CD14-positive monocyte (primary cell): ENCODE results near the gene RASGRF2. TPM values are rescaled to one million over a fixed set of nuclear protein-coding genes. Genes with fewer than 3 reads are reported as not detected.

ENCODE experiments used
- DNase-seq, 3 donors: peaks; one replicate each; pipeline ENCODE4 v3.0.0-alpha.2; 2011 to 2022
- H2AFZ ChIP-seq: 2 replicates; pipeline ENCODE4 v1.6.0; 2012; ENCODE audit warnings: mild to moderate bottlenecking, low read depth, low read length, inconsistent platforms; ENCODE audit not compliant: insufficient read depth, poor library complexity, severe bottlenecking
- H3K27ac ChIP-seq, 2 donors: 1 replicate in 1 of 2; 2 replicates in 1 of 2; pipeline ENCODE4 v1.5.1; 2012 to 2013; ENCODE audit warnings: low read length in 2 of 2, control low read depth in 1 of 2, inconsistent platforms in 1 of 2, low read depth in 1 of 2, mild to moderate bottlenecking in 1 of 2
- H3K27me3 ChIP-seq, 2 donors: one replicate each; pipeline versions ENCODE4 v1.6.0 to v1.6.1; 2011 to 2013; ENCODE audit warnings: low read length in 2 of 2; ENCODE audit not compliant: control insufficient read depth in 2 of 2, insufficient read depth in 2 of 2
- H3K36me3 ChIP-seq, 2 donors: replicated peaks in 1 of 2; 1 replicate in 1 of 2; 2 replicates in 1 of 2; pipeline versions ENCODE4 v1.5.1 to v1.6.1; 2012 to 2013; ENCODE audit warnings: low read length in 2 of 2, control low read depth in 1 of 2, inconsistent platforms in 1 of 2, mild to moderate bottlenecking in 1 of 2; ENCODE audit not compliant: insufficient read depth in 2 of 2, control insufficient read depth in 1 of 2
- H3K4me1 ChIP-seq, 2 donors: 1 replicate in 1 of 2; 2 replicates in 1 of 2; pipeline versions ENCODE4 v1.5.1 to v1.6.1; 2012 to 2013; ENCODE audit warnings: low read length in 2 of 2, control low read depth in 1 of 2, inconsistent platforms in 1 of 2, mild to moderate bottlenecking in 1 of 2, moderate library complexity in 1 of 2; ENCODE audit not compliant: insufficient read depth in 2 of 2, control insufficient read depth in 1 of 2
- H3K4me2 ChIP-seq: replicated peaks from 2 replicates; pipeline ENCODE3; 2012; ENCODE audit warnings: low read length, moderate library complexity, mild to moderate bottlenecking; ENCODE audit not compliant: poor library complexity, severe bottlenecking; ENCODE audit errors: extremely low read depth
- H3K4me3 ChIP-seq, 3 experiments: fragments of 200-600 bp in 1 of 3; sonication (generic) in 1 of 3; replicated peaks in 1 of 3; 1 replicate in 2 of 3; 2 replicates in 1 of 3; pipeline ENCODE4 v1.5.1; 2011 to 2013; ENCODE audit warnings: low read length in 3 of 3, mild to moderate bottlenecking in 3 of 3, control low read depth in 2 of 3, low read depth in 2 of 3, inconsistent platforms in 1 of 3, moderate library complexity in 1 of 3
- H3K79me2 ChIP-seq: 2 replicates; pipeline ENCODE4 v1.6.0; 2012; ENCODE audit warnings: mild to moderate bottlenecking, control low read depth, inconsistent platforms, low read length, moderate library complexity; ENCODE audit not compliant: insufficient read depth
- H3K9ac ChIP-seq: 2 replicates; pipeline ENCODE4 v1.6.0; 2017; ENCODE audit warnings: low read length, mild to moderate bottlenecking; ENCODE audit not compliant: insufficient read depth, poor library complexity, severe bottlenecking
- H3K9me3 ChIP-seq, 2 donors: replicated peaks in 1 of 2; 1 replicate in 1 of 2; 2 replicates in 1 of 2; pipeline versions ENCODE4 v1.5.1 to v1.6.1; 2012 to 2013; ENCODE audit warnings: low read length in 2 of 2, control low read depth in 1 of 2; ENCODE audit not compliant: control insufficient read depth in 1 of 2, insufficient read depth in 1 of 2
- H4K20me1 ChIP-seq: 2 replicates; pipeline ENCODE4 v1.6.0; 2012; ENCODE audit warnings: mild to moderate bottlenecking, low read length, control low read depth, moderate library complexity; ENCODE audit not compliant: insufficient read depth
- H3K27ac Mint-ChIP-seq, 7 donors: one replicate each; pipeline ENCODE4 v1.8.0; 2020; ENCODE audit warnings: mild to moderate bottlenecking in 7 of 7, mixed read lengths in 7 of 7, moderate library complexity in 6 of 7, inconsistent platforms in 2 of 7
- H3K27me3 Mint-ChIP-seq, 3 donors: one replicate each; pipeline ENCODE4 v1.8.0; 2021 to 2022; ENCODE audit warnings: low read depth in 3 of 3, mild to moderate bottlenecking in 3 of 3, mixed read lengths in 3 of 3, moderate library complexity in 3 of 3, inconsistent platforms in 1 of 3
- H3K36me3 Mint-ChIP-seq, 2 donors: one replicate each; pipeline ENCODE4 v1.8.0; 2020; ENCODE audit warnings: mixed read lengths in 2 of 2, inconsistent platforms in 1 of 2, mild to moderate bottlenecking in 1 of 2
- H3K4me1 Mint-ChIP-seq: one replicate; pipeline ENCODE4 v1.8.0; 2020; ENCODE audit warnings: mild to moderate bottlenecking, mixed read lengths
- H3K4me3 Mint-ChIP-seq, 2 donors: one replicate each; pipeline ENCODE4 v1.8.0; 2020; ENCODE audit warnings: mild to moderate bottlenecking in 2 of 2, mixed read lengths in 2 of 2, moderate library complexity in 1 of 2
- H3K9me3 Mint-ChIP-seq, 7 donors: one replicate each; pipeline ENCODE4 v1.8.0; 2020 to 2022; ENCODE audit warnings: mixed read lengths in 7 of 7, mild to moderate bottlenecking in 6 of 7, moderate library complexity in 6 of 7, inconsistent platforms in 2 of 7
- CTCF ChIP-seq: fragments of 200-600 bp; IDR thresholded peaks from one replicate; pipeline ENCODE4 v1.8.0; 2022; ENCODE audit warnings: antibody characterized with exemption, mild to moderate bottlenecking
- WGBS: methylation state at CpG from one replicate; pipeline ENCODE4 v1.1.5; 2013; ENCODE audit warnings: missing lambda C conversion rate; ENCODE audit not compliant: insufficient coverage; 5-methylcytosine and 5-hydroxymethylcytosine counted together
- intact Hi-C, 2 donors: fragments of 100-400 bp; cut with micrococcal nuclease; formaldehyde crosslinking; loops; one replicate each; pipeline versions ENCODE4 v1.15.0 to v1.15.1; 2023
- polyA plus RNA-seq, 3 donors: library from polyadenylated mRNA; depleted of rRNA in 1 of 3; unstranded in 2 of 3; stranded (reverse) in 1 of 3; fragments of 300-500 nt in 2 of 3; fragments of >200 nt in 1 of 3; fragmentation: Illumina TruSeq in 2 of 3; gene quantifications; 1 replicate in 2 of 3; 2 replicates in 1 of 3; pipeline ENCODE4 v1.2.3, GENCODE V29; 2012 to 2021

The RASGRF2 gene
- polyA plus RNA-seq, 3 donors = 0.01 to 0.02 TPM; not detected in 1

- Mint-ChIP-seq H3K9me3 (peaks cover 3 to 13% (median 8%) of the 10 kb centered on the region in 7 donors), H3K36me3 (no peaks in the 10 kb centered on the region), H3K27ac (no peak overlapping the region), H3K27me3 (peaks cover 0 to 4% (median 0%) of the 10 kb centered on the region in 3 donors), H3K4me1 (no peaks in the 10 kb centered on the region), H3K4me3 (no peak overlapping the region)
- no peak for TF ChIP-seq CTCF
- Histone ChIP-seq H3K4me3 (no peak overlapping the region), H3K27me3 (no peaks in the 10 kb centered on the region), H3K79me2 (no peaks in the 10 kb centered on the region), H3K27ac (no peak overlapping the region), H3K4me1 (no peaks in the 10 kb centered on the region), H3K36me3 (no peaks in the 10 kb centered on the region), H3K4me2 (no peak overlapping the region), H3K9ac (no peak overlapping the region), H2AFZ (no peak overlapping the region), H3K9me3 (peaks cover 0 to 6% of the 10 kb centered on the region in 2 donors), H4K20me1 (no peaks in the 10 kb centered on the region)
- WGBS = 96% methylated on average over 5 of the region's 8 CpGs
- no peak for DNase-seq
- intact Hi-C loops = no loop called here
These were observed 121.3 kb downstream of the RASGRF2 start for GRCh38 chr5:81081461-81081835.

- peaks cover 2 to 3% (median 2%) of the 10 kb centered on the region in 3 donors for H3K27me3 Mint-ChIP-seq
- no peak overlapping the region for H3K27ac Mint-ChIP-seq
- Histone ChIP-seq H3K4me3 (no peak overlapping the region), H3K79me2 (no peaks in the 10 kb centered on the region), H3K9me3 (no peaks in the 10 kb centered on the region), H2AFZ (no peak overlapping the region), H3K4me2 (no peak overlapping the region), H3K9ac (no peak overlapping the region), H4K20me1 (no peaks in the 10 kb centered on the region), H3K27me3 (no peaks in the 10 kb centered on the region), H3K27ac (no peak overlapping the region), H3K4me1 (no peaks in the 10 kb centered on the region), H3K36me3 (no peaks in the 10 kb centered on the region)
- H3K4me1 Mint-ChIP-seq = no peaks in the 10 kb centered on the region
- no peaks in the 10 kb centered on the region for H3K36me3 Mint-ChIP-seq
- no peak for DNase-seq
- H3K9me3 Mint-ChIP-seq = peaks cover 0 to 6% (median 0%) of the 10 kb centered on the region in 7 donors
- no peak for TF ChIP-seq CTCF
- H3K4me3 Mint-ChIP-seq = no peak overlapping the region
- 98% methylated on average over 27 of the region's 27 CpGs for WGBS
- intact Hi-C loops = no loop called here
These were observed 126.7 kb downstream of the RASGRF2 start for GRCh38 chr5:81086881-81087281.
